ENCODE data around the gene TMEM53. TPM values are rescaled to one million over a fixed set of nuclear protein-coding genes. Genes with fewer than 3 reads are reported as not detected.
A peak's percentile ranks its signal among the peaks of the same experiment; 100 is the strongest.

Gene TMEM53
- total RNA-seq, 2 donors from 2014 or later = 10.2 to 10.8 TPM

- Histone ChIP-seq H3K4me3 (ENCODE audit: low read length) (no peak overlapping the region), H3K9me3 (ENCODE audit: control insufficient read depth, low read length) (no peaks in the 10 kb centered on the region), H3K9ac (ENCODE audit: extremely low read depth, low read length, poor library complexity, severe bottlenecking) (no peak overlapping the region), H3K27me3 (ENCODE audit: control insufficient read depth, insufficient read depth, low read length, poor library complexity, severe bottlenecking) (no peaks in the 10 kb centered on the region), H3K27ac (ENCODE audit: low read depth, low read length) (no peak overlapping the region), H3K4me1 (ENCODE audit: control insufficient read depth, insufficient read depth, low read length) (peaks cover 11% of the 10 kb centered on the region), H3K36me3 (ENCODE audit: control insufficient read depth, insufficient read depth, low read length) (peaks cover 61% of the 10 kb centered on the region)
- Mint-ChIP-seq H3K4me1 (peaks cover 19% of the 10 kb centered on the region), H3K27ac (peak overlapping the region; percentile 45), H3K36me3 (ENCODE audit: low read depth) (peaks cover 55% of the 10 kb centered on the region), H3K9me3 (no peaks in the 10 kb centered on the region), H3K4me3 (no peak overlapping the region), H3K27me3 (ENCODE audit: insufficient read depth) (no peaks in the 10 kb centered on the region)
- TF ChIP-seq CTCF (conservative IDR thresholded peaks at IDR 0.05) = no peak
- no peak for DNase-seq
- 92 to 96% methylated on average over 10 to 13 of the region's 13 CpGs for WGBS, 2 experiments (ENCODE audit: insufficient coverage in 1 of 2, insufficient read length in 1 of 2)
Observed at GRCh38 chr1:44648529-44649250, 25.6 kb downstream of the TMEM53 start.

- WGBS, 2 experiments (ENCODE audit: insufficient coverage in 1 of 2, insufficient read length in 1 of 2) = 89 to 94% methylated on average over 2 of the region's 2 CpGs
- H3K9ac ChIP-seq (ENCODE audit: extremely low read depth, low read length, poor library complexity, severe bottlenecking) = no peak overlapping the region
- peaks cover 67% of the 10 kb centered on the region for H3K36me3 ChIP-seq (ENCODE audit: control insufficient read depth, insufficient read depth, low read length)
Observed at GRCh38 chr1:44647896-44648295, 26.4 kb downstream of the TMEM53 start.

DNA sequence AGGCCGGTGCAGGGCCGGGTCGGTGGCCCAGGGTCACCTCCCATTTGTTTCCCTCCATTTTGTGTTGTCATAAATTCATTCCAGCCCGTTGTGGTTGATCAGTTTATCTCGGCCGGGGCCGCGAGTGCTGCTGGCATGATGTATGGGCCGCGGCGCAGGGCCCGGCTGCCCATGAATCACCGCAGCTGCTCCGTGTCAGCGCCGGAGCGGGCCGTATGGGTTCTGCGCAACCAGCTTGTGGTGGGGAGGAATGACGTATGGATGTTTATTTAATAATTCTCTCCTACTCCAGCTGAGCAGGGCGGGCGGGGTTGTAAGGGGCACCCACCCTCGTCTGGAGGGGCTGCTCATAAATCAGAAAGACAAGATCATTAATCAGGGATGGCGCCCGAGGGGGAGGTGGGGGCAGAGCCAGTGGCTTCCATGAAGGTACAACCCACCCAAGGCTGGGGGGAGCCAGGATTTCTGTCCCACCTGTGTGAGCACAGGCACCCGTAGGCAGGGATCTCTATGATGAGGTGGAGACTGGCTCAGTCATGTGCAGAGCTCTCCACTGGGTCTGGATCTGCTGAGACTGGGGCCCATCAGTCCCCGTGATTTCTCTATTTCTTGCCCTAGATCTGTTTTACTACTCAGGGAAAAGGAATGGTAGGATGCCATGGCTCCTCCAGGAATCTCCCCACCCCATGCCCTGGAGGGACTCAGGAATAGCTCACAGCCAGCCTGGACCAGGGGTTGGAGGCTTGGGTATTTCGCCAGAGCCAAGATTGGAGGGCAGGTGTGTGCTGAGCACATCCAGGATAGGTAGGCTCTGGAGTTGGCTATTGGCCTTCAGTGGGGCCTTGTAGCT, 27.8 kb downstream of the TMEM53 start:
- no peak for DNase-seq
- no peak overlapping the region for H3K9ac ChIP-seq (ENCODE audit: extremely low read depth, low read length, poor library complexity, severe bottlenecking)
- WGBS, 2 experiments (ENCODE audit: insufficient coverage in 1 of 2, insufficient read length in 1 of 2) = 96 to 97% methylated on average over 12 to 28 of the region's 28 CpGs
- Mint-ChIP-seq H3K27me3 (ENCODE audit: insufficient read depth) (no peaks in the 10 kb centered on the region), H3K36me3 (ENCODE audit: low read depth) (peaks cover 70% of the 10 kb centered on the region), H3K9me3 (no peaks in the 10 kb centered on the region), H3K27ac (no peak overlapping the region), H3K4me1 (peaks cover 19% of the 10 kb centered on the region), H3K4me3 (no peak overlapping the region)
- no peak overlapping the region for H3K4me3 ChIP-seq (ENCODE audit: low read length)
- no peak overlapping the region for H3K27ac ChIP-seq (ENCODE audit: low read depth, low read length)
- no peaks in the 10 kb centered on the region for H3K9me3 ChIP-seq (ENCODE audit: control insufficient read depth, low read length)
- peaks cover 11% of the 10 kb centered on the region for H3K4me1 ChIP-seq (ENCODE audit: control insufficient read depth, insufficient read depth, low read length)
- TF ChIP-seq CTCF (conservative IDR thresholded peaks at IDR 0.05) = no peak
- H3K27me3 ChIP-seq (ENCODE audit: control insufficient read depth, insufficient read depth, low read length, poor library complexity, severe bottlenecking) = no peaks in the 10 kb centered on the region
- H3K36me3 ChIP-seq (ENCODE audit: control insufficient read depth, insufficient read depth, low read length) = peaks cover 79% of the 10 kb centered on the region

More at GRCh38 chr1:44647896-44648295, 26.4 kb downstream of the TMEM53 start:
- no peak for DNase-seq
- no peaks in the 10 kb centered on the region for H3K9me3 Mint-ChIP-seq
- peaks cover 19% of the 10 kb centered on the region for H3K4me1 Mint-ChIP-seq
- H3K27ac Mint-ChIP-seq = no peak overlapping the region
- no peak for TF ChIP-seq CTCF (conservative IDR thresholded peaks at IDR 0.05)
- Histone ChIP-seq H3K27me3 (ENCODE audit: control insufficient read depth, insufficient read depth, low read length, poor library complexity, severe bottlenecking) (no peaks in the 10 kb centered on the region), H3K9me3 (ENCODE audit: control insufficient read depth, low read length) (no peaks in the 10 kb centered on the region), H3K4me1 (ENCODE audit: control insufficient read depth, insufficient read depth, low read length) (peaks cover 11% of the 10 kb centered on the region), H3K4me3 (ENCODE audit: low read length) (no peak overlapping the region), H3K27ac (ENCODE audit: low read depth, low read length) (no peak overlapping the region)
- no peaks in the 10 kb centered on the region for H3K27me3 Mint-ChIP-seq (ENCODE audit: insufficient read depth)
- no peak overlapping the region for H3K4me3 Mint-ChIP-seq
- peaks cover 60% of the 10 kb centered on the region for H3K36me3 Mint-ChIP-seq (ENCODE audit: low read depth)
